Neural progenitor cell (in vitro differentiated cells): ENCODE measurements around the gene SSR4. TPM values are rescaled to one million over a fixed set of nuclear protein-coding genes. Genes with fewer than 3 reads are reported as not detected.

Experiments
- DNase-seq: peaks from one replicate; pipeline ENCODE4 v3.0.0-alpha.2; 2016; ENCODE audit warnings: low spot score
- H2AFZ ChIP-seq: fragments of 200-600 bp; sonication (generic); replicated peaks from 2 replicates; pipeline ENCODE4 v1.6.1; 2016; ENCODE audit warnings: antibody characterized with exemption
- H3F3A ChIP-seq: fragments of 200-600 bp; sonication (generic); 2 replicates; pipeline ENCODE4 v1.6.1; 2016; ENCODE audit warnings: antibody characterized with exemption, low read depth
- H3K27ac ChIP-seq: fragments of 200-600 bp; sonication (generic); 2 replicates; pipeline ENCODE4 v1.5.1; 2016; ENCODE audit warnings: mild to moderate bottlenecking
- H3K27me3 ChIP-seq: fragments of 200-600 bp; sonication (generic); 2 replicates; pipeline ENCODE4 v1.6.1; 2016; ENCODE audit warnings: mild to moderate bottlenecking, moderate library complexity
- H3K36me3 ChIP-seq: fragments of 200-600 bp; sonication (generic); 2 replicates; pipeline ENCODE4 v1.5.1; 2016
- H3K4me1 ChIP-seq: fragments of 200-600 bp; sonication (generic); 2 replicates; pipeline ENCODE4 v1.6.1; 2016; ENCODE audit warnings: mixed run types
- H3K4me2 ChIP-seq: fragments of 200-600 bp; sonication (generic); 2 replicates; pipeline ENCODE4 v1.6.1; 2016
- H3K4me3 ChIP-seq: fragments of 200-600 bp; sonication (generic); 2 replicates; pipeline ENCODE4 v1.5.1; 2016
- H3K79me2 ChIP-seq: fragments of 200-600 bp; sonication (generic); 2 replicates; pipeline ENCODE4 v1.6.1; 2016; ENCODE audit warnings: low read depth
- H3K9ac ChIP-seq: fragments of 200-600 bp; sonication (generic); 2 replicates; pipeline ENCODE4 v1.6.1; 2016
- H3K9me3 ChIP-seq: fragments of 200-600 bp; sonication (generic); 2 replicates; pipeline ENCODE4 v1.5.1; 2016; ENCODE audit warnings: low read depth
- H4K20me1 ChIP-seq: fragments of 200-600 bp; sonication (generic); 2 replicates; pipeline ENCODE4 v1.6.1; 2016; ENCODE audit warnings: low read depth
- H3K27ac Mint-ChIP-seq: 3 replicates; pipeline ENCODE4 v1.8.0; 2021; ENCODE audit warnings: mixed read lengths
- H3K27me3 Mint-ChIP-seq: 2 replicates; pipeline ENCODE4 v1.8.0; 2022; ENCODE audit warnings: low read depth, mild to moderate bottlenecking, inconsistent platforms, moderate library complexity, mixed read lengths; ENCODE audit not compliant: insufficient read depth
- H3K36me3 Mint-ChIP-seq: 3 replicates; pipeline ENCODE4 v1.8.0; 2021; ENCODE audit warnings: mixed read lengths
- H3K4me1 Mint-ChIP-seq: 3 replicates; pipeline ENCODE4 v1.8.0; 2021; ENCODE audit warnings: mixed read lengths
- H3K4me3 Mint-ChIP-seq: 3 replicates; pipeline ENCODE4 v1.8.0; 2021; ENCODE audit warnings: mild to moderate bottlenecking, moderate library complexity, mixed read lengths
- H3K9me3 Mint-ChIP-seq: 3 replicates; pipeline ENCODE4 v1.8.0; 2020; ENCODE audit warnings: mixed read lengths
- EZH2 ChIP-seq: fragments of 200-600 bp; sonication (generic); IDR thresholded peaks from 2 replicates; pipeline ENCODE4 v1.6.1; 2017; ENCODE audit warnings: antibody characterized with exemption, mild to moderate bottlenecking, moderate library complexity
- EZH2phosphoT487 ChIP-seq: fragments of 200-600 bp; sonication (generic); IDR thresholded peaks from 2 replicates; pipeline ENCODE4 v1.6.1; 2017; ENCODE audit warnings: antibody characterized with exemption
- total RNA-seq: library from RNA; depleted of rRNA; stranded (reverse); fragments of >200 nt; gene quantifications from 2 replicates; pipeline ENCODE4 v1.2.3, GENCODE V29; 2015; ENCODE audit warnings: low replicate concordance
- TF ChIP-seq, protein P1 (sequence below): fragments of 200-600 bp; sonication (generic); IDR thresholded peaks from 2 replicates; pipeline ENCODE4 v1.5.1; 2017; ENCODE audit warnings: antibody characterized with exemption, mild to moderate bottlenecking

The SSR4 gene
- total RNA-seq, 1 donor from 2014 or later: 58.4 TPM

DNA sequence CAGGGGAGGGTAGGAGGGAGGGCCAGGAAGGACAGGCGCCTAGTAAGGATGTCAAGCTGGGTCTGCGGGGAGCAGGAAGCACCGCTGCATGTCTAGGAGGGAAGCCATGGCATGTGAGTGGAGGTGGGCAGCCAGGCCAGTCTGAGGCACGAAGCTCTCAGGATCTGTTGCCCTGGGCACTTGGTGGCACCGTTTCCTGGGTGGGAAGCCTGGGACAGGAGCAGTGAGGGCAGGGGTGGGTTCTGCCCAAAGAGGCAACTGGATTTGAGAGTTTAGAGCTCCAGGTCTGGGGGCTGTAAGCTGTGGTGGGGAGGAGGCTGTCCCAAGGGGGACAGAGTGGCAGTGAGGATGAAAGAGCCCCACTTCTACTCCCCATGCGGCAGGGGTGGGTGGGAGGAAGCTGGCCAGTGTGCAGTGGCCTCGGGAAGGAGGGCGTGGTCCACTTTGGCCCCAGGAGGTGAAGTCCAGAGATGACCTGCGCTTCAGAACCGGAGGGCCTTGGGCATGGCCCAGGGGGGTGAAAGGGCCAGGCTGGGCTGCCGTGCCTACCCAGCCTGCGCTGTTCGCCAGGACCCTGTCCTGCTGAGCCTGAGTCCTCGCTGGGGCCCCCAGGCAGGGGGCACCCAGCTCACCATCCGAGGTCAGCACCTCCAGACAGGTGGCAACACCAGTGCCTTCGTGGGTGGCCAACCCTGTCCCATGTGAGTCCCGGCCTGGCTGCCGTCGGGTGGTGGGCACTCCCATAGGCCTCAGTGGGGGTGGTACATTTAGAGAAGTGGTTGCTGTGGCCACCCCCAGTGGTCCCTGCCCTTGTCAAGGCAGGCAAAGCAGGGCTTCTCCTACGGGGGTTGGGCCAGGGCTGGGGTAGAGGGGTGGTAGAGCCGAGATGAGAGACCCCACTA is 21.9 kb upstream of the SSR4 start:
- TF ChIP-seq, protein P1, sequence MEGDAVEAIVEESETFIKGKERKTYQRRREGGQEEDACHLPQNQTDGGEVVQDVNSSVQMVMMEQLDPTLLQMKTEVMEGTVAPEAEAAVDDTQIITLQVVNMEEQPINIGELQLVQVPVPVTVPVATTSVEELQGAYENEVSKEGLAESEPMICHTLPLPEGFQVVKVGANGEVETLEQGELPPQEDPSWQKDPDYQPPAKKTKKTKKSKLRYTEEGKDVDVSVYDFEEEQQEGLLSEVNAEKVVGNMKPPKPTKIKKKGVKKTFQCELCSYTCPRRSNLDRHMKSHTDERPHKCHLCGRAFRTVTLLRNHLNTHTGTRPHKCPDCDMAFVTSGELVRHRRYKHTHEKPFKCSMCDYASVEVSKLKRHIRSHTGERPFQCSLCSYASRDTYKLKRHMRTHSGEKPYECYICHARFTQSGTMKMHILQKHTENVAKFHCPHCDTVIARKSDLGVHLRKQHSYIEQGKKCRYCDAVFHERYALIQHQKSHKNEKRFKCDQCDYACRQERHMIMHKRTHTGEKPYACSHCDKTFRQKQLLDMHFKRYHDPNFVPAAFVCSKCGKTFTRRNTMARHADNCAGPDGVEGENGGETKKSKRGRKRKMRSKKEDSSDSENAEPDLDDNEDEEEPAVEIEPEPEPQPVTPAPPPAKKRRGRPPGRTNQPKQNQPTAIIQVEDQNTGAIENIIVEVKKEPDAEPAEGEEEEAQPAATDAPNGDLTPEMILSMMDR: no peak
- TF ChIP-seq EZH2phosphoT487 (no peak), EZH2 (no peak)
- H3K36me3 ChIP-seq: no peaks in the 10 kb centered on the region

DNA sequence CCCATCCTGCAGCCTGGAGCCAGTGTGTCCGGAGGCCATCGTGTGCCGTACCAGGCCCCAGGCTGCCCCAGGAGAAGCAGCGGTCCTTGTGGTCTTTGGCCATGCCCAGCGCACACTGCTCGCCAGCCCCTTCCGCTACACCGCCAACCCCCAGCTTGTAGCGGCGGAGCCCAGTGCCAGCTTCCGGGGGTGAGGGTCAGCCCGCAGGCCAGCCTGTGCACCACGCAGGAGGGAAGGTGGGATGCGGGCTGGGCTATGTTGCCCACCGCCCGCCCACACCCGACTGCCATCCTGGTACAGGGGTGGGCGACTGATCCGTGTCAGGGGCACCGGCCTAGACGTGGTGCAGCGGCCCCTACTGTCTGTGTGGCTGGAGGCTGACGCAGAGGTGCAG is 21.3 kb upstream of the SSR4 start:
- DNase-seq: no peak

More for the DNA sequence above, 21.9 kb upstream of the SSR4 start:
- no peaks in the 10 kb centered on the region for H3F3A ChIP-seq
- no peaks in the 10 kb centered on the region for H3K79me2 ChIP-seq
- Mint-ChIP-seq H3K27ac (peak overlapping the region; percentile 50), H3K4me1 (no peaks in the 10 kb centered on the region), H3K9me3 (peaks cover 4% of the 10 kb centered on the region), H3K4me3 (no peak overlapping the region), H3K36me3 (no peaks in the 10 kb centered on the region), H3K27me3 (peaks cover 2% of the 10 kb centered on the region)
- no peak overlapping the region for H2AFZ ChIP-seq
- H3K9ac ChIP-seq: no peak overlapping the region
- H3K9me3 ChIP-seq: no peaks in the 10 kb centered on the region
- H3K4me3 ChIP-seq: no peak overlapping the region
- H3K4me1 ChIP-seq: no peaks in the 10 kb centered on the region
- no peak for DNase-seq
- H3K4me2 ChIP-seq: no peak overlapping the region
- no peaks in the 10 kb centered on the region for H3K27me3 ChIP-seq
- H3K27ac ChIP-seq: no peak overlapping the region
- no peaks in the 10 kb centered on the region for H4K20me1 ChIP-seq

DNA sequence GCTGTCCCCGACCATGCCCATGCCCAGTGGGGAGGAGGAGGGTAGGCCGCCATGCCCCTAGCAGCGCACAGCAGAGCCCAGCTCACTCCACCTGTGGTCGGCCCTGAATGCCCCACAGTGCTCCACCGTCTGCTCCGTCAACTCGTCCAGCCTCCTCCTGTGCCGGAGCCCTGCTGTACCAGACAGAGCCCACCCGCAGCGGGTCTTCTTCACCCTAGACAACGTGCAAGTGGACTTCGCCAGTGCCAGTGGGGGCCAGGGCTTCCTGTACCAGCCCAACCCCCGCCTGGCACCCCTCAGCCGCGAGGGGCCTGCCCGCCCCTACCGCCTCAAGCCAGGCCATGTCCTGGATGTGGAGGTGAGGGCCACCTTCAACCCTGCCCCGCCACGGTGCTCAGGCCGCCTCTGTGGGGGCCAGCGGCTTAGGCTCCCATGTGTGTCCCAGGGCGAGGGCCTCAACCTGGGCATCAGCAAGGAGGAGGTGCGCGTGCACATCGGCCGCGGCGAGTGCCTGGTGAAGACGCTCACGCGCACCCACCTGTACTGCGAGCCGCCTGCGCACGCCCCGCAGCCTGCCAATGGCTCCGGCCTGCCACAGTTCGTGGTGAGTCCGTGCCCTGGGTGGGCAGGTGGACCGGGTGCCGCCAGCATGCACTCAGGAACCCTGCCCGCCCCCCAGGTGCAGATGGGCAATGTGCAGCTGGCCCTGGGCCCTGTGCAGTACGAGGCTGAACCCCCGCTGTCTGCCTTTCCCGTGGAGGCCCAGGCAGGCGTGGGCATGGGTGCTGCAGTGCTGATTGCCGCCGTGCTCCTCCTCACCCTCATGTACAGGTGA is 20.5 kb upstream of the SSR4 start:
- H3K4me1 ChIP-seq: no peaks in the 10 kb centered on the region
- H3K27ac ChIP-seq: no peak overlapping the region
- no peaks in the 10 kb centered on the region for H3K9me3 ChIP-seq
- H3F3A ChIP-seq: no peaks in the 10 kb centered on the region
- Mint-ChIP-seq H3K36me3 (no peaks in the 10 kb centered on the region), H3K4me1 (no peaks in the 10 kb centered on the region), H3K4me3 (no peak overlapping the region), H3K27me3 (peaks cover 2% of the 10 kb centered on the region), H3K27ac (no peak overlapping the region), H3K9me3 (peaks cover 5% of the 10 kb centered on the region)
- H3K9ac ChIP-seq: no peak overlapping the region
- no peak for DNase-seq
- H4K20me1 ChIP-seq: no peaks in the 10 kb centered on the region
- no peak overlapping the region for H3K4me2 ChIP-seq
- TF ChIP-seq, protein P1: no peak
- TF ChIP-seq EZH2phosphoT487: no peak
- TF ChIP-seq EZH2: no peak
- no peaks in the 10 kb centered on the region for H3K79me2 ChIP-seq
- H3K4me3 ChIP-seq: no peak overlapping the region
- no peaks in the 10 kb centered on the region for H3K36me3 ChIP-seq
- H2AFZ ChIP-seq: no peak overlapping the region
- H3K27me3 ChIP-seq: no peaks in the 10 kb centered on the region

More for the DNA sequence above, 21.3 kb upstream of the SSR4 start:
- no peaks in the 10 kb centered on the region for H3K36me3 ChIP-seq
- H3K9me3 ChIP-seq: no peaks in the 10 kb centered on the region
- no peak overlapping the region for H3K9ac ChIP-seq
- TF ChIP-seq EZH2phosphoT487 (no peak), EZH2 (no peak)
- TF ChIP-seq, protein P1: no peak
- H3K4me2 ChIP-seq: no peak overlapping the region
- no peak overlapping the region for H3K4me3 Mint-ChIP-seq
- no peak overlapping the region for H3K27ac ChIP-seq
- H3K27ac Mint-ChIP-seq: no peak overlapping the region
- no peaks in the 10 kb centered on the region for H3K4me1 ChIP-seq
- H2AFZ ChIP-seq: no peak overlapping the region
- H3K4me1 Mint-ChIP-seq: no peaks in the 10 kb centered on the region
- no peaks in the 10 kb centered on the region for H3F3A ChIP-seq
- no peak overlapping the region for H3K4me3 ChIP-seq
- H3K9me3 Mint-ChIP-seq: peaks cover 5% of the 10 kb centered on the region
- H3K36me3 Mint-ChIP-seq: no peaks in the 10 kb centered on the region
- H3K27me3 ChIP-seq: no peaks in the 10 kb centered on the region
- H4K20me1 ChIP-seq: no peaks in the 10 kb centered on the region
- peaks cover 2% of the 10 kb centered on the region for H3K27me3 Mint-ChIP-seq
- no peaks in the 10 kb centered on the region for H3K79me2 ChIP-seq
